Breast epithelium (tissue), 3 donors: Measurements from ENCODE around the gene WDPCP.
"Not testable (repeated sequence)": the region's sequence is repeated elsewhere in the genome, so short reads cannot be mapped to it uniquely, and the experiment has no call there.

Experiments used
- POLR2A ChIP-seq: fragments of 450-650 bp; IDR thresholded peaks from one replicate; pipeline ENCODE4 v1.6.1; 2016; ENCODE audit warnings: antibody characterized with exemption, mild to moderate bottlenecking, moderate library complexity
- POLR2AphosphoS5 ChIP-seq, 3 donors: sonication (generic); formaldehyde crosslinking; IDR thresholded peaks; one replicate each; pipeline ENCODE4 v1.6.1; 2017; ENCODE audit warnings: antibody characterized with exemption in 3 of 3

- not testable (repeated sequence) for TF ChIP-seq POLR2AphosphoS5 (IDR thresholded peaks at IDR 0.05); POLR2A
These were observed 513.9 kb downstream of the WDPCP start for GRCh38 chr2:63074399-63074798.
